GM21423 (cell line): ENCODE results near the gene LOXHD1.

Source experiments
- ATAC-seq: cut with Tn5 transposase; IDR thresholded peaks from one replicate; pipeline ENCODE4 v1.9.1; 2021; ENCODE audit warnings: mild to moderate bottlenecking, moderate library complexity; ENCODE audit not compliant: unreplicated experiment

Gene LOXHD1

GRCh38 chr18:46480226-46480625 lies 176.8 kb downstream of the LOXHD1 start:
- no peak for ATAC-seq

GRCh38 chr18:46478796-46479195 lies 178.2 kb downstream of the LOXHD1 start:
- ATAC-seq = no peak

- ATAC-seq = no peak
Observed at GRCh38 chr18:46477425-46478011, 179.5 kb downstream of the LOXHD1 start.

- no peak for ATAC-seq
Observed at GRCh38 chr18:46475390-46475752, 181.6 kb downstream of the LOXHD1 start.

GRCh38 chr18:46474487-46475389 lies 182.3 kb downstream of the LOXHD1 start:
- no peak for ATAC-seq

- ATAC-seq = no peak
Observed at GRCh38 chr18:46471809-46472498, 185.1 kb downstream of the LOXHD1 start.

GRCh38 chr18:46470714-46471113 lies 186.3 kb downstream of the LOXHD1 start:
- ATAC-seq = no peak

GRCh38 chr18:46469186-46469915 lies 187.7 kb downstream of the LOXHD1 start:
- ATAC-seq = no peak

GRCh38 chr18:46468426-46469180 lies 188.4 kb downstream of the LOXHD1 start:
- no peak for ATAC-seq

GRCh38 chr18:46466234-46467160 lies 190.5 kb downstream of the LOXHD1 start:
- ATAC-seq = no peak

- no peak for ATAC-seq
Observed at GRCh38 chr18:46464926-46465655, 191.9 kb downstream of the LOXHD1 start.

GRCh38 chr18:46462523-46462922 lies 194.5 kb downstream of the LOXHD1 start:
- ATAC-seq = no peak

GRCh38 chr18:46461993-46462392 lies 195.0 kb downstream of the LOXHD1 start:
- no peak for ATAC-seq

- ATAC-seq = no peak
Observed at GRCh38 chr18:46460754-46461153, 196.3 kb downstream of the LOXHD1 start.

- ATAC-seq = no peak
Observed at GRCh38 chr18:46459789-46460455, 197.1 kb downstream of the LOXHD1 start.

GRCh38 chr18:46458472-46458871 lies 198.5 kb downstream of the LOXHD1 start:
- no peak for ATAC-seq

- no peak for ATAC-seq
Observed at GRCh38 chr18:46456691-46457090, 200.3 kb downstream of the LOXHD1 start.

GRCh38 chr18:46452820-46453219 lies 204.2 kb downstream of the LOXHD1 start:
- ATAC-seq = no peak
